CD4-positive, alpha-beta T cell treated with Interleukin-15 for 1 hour (primary cell): Measurements from ENCODE around the gene LYRM1.
"Not testable (repeated sequence)": the region's sequence is repeated elsewhere in the genome, so short reads cannot be mapped to it uniquely, and the experiment has no call there.

Experiments
- DNase-seq: peaks from one replicate; pipeline ENCODE4 v3.0.0-alpha.2; 2020

LYRM1 gene

GRCh38 chr16:20940871-20941635 is 40.5 kb downstream of the LYRM1 start:
- DNase-seq, result no peak

- DNase-seq, result no peak
These were observed 41.0 kb downstream of the LYRM1 start for GRCh38 chr16:20941636-20941926.

- DNase-seq, result no peak
These were observed 41.7 kb downstream of the LYRM1 start for GRCh38 chr16:20942256-20942655.

DNA sequence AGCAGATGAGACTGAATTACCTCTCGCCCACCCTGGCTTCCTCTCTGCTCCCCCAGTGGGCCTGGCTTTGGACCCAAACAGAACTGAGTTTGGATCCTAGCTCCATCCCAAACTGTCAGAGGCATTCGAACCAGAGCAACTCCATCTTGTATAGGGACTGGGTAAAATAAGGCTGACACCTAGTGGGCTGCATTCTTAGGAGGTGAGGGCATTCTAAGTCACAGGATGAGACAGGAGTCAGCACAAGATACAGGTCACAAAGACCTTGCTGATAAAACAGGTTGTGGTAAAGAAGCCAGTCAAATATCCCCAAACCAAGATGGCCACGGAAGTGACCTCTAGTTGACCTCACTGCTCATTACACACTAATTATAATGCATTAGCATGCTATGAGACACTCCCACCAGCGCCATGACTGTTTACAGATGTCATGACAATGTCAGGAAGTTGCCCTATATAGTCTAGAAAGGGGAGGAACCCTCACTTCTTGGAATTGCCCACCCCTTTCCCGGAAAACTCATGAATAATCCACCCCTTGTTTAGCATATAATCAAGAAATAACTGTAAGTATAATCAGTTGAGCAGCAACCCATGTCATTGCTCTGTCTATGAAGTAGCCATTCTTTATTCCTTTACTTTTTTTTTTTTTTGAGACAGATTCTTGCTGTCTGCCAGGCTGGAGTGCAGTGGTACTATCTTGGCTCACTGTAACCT is 44.4 kb downstream of the LYRM1 start:
- DNase-seq, result peak; percentile 38

DNA sequence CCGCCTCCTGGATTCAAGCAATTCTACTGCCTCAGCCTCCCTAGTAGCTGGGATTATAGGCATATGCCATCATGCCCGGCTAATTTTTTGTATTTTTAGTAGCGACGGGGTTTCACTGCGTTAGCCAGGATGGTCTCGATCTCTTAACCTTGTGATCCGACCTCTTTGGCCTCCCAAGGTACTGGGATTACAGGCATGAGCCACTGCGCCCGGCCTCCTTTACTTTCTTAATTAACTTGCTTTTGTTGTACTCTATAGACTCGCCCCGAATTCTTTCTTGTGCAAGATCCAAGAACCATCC is 45.0 kb downstream of the LYRM1 start:
- DNase-seq, result not testable (repeated sequence)

- no peak for DNase-seq
These were observed 45.6 kb downstream of the LYRM1 start for GRCh38 chr16:20946015-20946629.

DNA sequence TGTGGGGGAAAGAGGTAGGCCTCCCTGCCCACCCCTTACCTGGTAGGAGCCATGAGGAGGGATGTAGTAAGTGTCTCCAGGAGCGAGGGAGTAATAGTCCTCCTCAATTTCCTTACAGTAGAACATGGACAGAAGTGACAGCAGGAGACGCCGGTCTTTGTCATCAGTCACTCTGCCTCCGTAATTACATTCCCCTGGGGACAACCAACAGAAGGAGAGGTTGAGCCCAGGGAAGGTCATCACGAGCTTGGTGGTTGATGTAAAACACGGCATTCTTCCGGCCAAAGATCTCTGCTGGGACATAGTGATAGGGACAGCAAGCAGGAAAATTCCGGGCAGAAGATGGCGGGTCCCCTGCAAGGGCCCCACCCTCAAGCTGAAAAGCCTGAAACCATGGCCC is 47.9 kb downstream of the LYRM1 start:
- no peak for DNase-seq

DNA sequence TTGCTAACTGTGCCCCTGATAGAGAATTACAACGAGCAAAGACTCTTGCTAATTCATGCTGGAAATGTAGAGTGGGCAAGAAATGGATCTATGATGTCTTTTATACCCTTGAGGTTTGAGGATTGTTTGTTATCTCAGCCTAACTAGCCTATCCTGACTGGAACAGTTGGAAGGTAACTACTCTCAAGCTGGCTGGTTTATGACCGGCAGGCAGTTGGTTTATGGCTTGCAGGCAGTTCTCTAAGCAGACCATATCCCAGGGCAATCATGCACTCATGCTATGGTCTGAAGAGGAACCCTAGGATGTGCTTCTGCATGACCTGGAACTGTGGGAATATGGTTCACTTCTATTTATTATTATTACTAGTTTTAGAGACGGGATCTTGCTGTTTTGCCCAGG is 49.1 kb downstream of the LYRM1 start:
- DNase-seq, result no peak

- DNase-seq, result no peak
These were observed 49.7 kb downstream of the LYRM1 start for GRCh38 chr16:20950294-20950693.

DNA sequence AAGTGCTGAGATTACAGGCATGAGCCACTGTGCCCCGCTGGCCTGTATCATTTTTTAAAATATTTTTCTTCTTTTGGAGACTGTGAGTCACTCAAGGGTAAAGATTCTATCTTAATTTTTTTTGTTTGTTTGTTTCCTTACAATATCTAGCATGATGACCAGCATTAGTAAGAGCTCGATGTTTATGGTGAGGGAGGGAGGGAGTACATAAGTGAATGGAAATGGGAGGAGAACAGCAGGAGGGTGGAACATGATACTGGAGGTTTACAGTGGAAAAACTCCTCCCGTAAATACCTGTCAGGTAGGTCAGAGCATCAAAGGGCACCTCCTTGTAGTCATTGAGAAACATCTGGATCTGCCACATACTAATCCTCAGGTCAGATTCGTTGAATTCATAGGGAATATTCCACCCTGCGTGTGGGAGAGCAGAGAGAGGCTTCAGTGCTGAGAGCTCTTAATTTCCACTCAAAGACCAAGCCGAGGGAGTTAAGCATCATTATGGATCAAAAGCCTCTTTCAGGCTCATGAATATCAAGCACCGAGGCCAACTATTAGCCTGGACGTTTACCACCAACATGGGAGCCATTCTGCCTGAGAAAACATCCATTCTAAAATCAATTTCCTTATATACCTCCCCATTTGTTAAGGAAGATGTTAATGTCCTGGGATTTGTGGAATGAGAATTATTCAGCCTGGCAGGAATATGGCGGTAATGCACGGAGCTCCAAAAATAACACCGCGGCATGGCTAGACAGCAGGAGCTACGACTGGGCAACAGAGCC is 51.8 kb downstream of the LYRM1 start:
- DNase-seq, result no peak

GRCh38 chr16:20954574-20954973 is 54.0 kb downstream of the LYRM1 start:
- no peak for DNase-seq

- DNase-seq, result no peak
These were observed 55.7 kb downstream of the LYRM1 start for GRCh38 chr16:20956319-20956718.

DNA sequence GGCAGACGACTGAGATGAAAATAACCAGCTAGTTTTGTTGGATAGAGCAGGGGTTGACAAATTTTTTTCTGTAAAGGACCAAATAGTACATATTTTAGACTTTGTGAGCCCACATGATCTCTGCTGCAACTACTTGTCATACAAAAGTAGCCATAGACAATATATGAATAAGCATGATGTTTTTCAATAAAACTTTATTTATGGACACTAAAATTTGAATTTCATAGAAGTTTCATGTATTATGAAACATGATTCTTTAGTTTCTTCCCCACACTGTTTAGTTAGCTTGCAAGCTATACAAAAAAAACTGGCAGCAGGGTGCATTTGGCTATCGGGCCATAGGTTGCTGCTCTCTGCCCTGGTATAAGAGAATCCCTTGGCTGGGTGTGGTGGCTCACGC is 56.6 kb downstream of the LYRM1 start:
- DNase-seq, result no peak

- DNase-seq, result no peak
These were observed 60.3 kb downstream of the LYRM1 start for GRCh38 chr16:20960899-20961298.

DNA sequence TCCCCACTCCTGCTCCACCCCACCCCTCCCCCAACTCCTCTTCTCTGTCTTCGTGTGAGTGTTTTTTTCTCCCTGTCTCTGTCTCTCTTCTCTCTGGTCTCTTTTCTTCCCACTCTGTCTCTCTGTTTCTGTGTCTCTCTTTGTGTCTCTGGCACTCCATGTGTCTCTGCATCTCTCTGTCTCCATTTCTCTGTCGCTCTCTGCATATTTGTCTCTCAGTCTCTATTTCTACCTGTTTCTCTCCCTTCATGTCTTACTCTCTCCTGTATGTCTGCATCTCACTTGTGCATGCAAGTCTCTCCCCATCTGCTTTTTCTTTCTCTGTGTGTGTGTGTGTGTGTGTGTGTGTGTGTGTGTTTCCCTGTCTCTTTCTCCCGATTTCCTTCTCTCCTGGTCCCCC is 68.2 kb downstream of the LYRM1 start:
- no peak for DNase-seq

DNA sequence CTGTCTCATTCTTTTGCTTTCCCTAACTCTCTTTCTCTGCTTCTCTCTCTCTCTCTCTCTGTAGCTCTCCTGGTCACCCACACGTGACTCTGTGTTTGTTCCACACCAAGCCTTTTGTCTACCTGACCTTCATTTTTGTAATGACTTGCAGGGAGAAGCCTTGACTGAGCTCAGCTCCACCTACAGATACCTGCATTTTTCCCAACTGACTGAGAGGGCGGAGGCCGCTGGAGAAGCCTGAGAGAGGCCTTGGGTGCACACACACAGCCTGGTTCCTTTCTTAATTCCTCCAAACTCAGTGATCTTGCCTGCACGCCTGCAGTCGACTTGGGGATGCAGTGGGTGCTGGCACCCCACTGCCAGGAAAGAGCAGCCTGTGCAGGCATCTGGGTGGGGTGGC is 68.8 kb downstream of the LYRM1 start:
- DNase-seq, result no peak

DNA sequence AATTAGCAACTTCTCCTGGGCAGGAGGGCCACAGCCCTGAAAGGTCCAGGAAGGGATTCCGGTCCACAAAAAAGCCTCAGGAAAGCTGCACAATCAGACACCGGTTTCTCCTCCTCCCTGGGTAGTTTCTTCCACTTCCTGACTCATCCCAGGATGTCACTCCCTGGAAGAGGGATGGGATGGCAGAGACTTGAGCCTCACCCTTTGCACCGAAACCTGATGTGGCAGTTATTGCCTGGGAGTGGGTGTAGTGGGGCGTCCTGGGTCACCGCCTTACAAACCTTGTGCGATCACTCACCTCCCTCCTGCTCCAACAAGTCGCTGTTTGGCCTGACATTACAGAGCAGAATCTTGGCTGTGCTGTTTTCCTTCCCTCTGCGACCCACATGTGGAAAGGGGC is 70.8 kb downstream of the LYRM1 start:
- DNase-seq, result no peak

DNA sequence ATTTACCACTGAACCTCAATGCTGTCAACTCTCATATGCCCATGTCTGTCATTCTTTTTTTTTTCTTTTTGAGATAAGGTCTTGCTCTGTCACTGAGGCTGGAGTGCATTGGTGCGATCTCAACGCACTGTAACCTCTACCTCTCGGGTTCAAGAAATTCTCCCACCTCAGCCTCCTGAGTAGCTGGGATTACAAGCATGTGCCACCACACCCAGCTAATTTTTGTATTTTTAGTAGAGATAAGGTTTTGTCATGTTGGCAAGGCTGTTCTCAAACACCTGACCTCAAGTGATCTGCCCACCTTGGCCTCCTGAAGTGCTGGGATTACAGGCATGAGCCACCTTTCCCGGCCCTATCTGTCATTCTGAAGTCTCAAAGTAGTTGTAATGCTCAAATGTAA is 72.6 kb downstream of the LYRM1 start:
- DNase-seq, result not testable (repeated sequence)
